ENCODE data around the gene NEDD4L. TPM values are rescaled to one million over a fixed set of nuclear protein-coding genes. Genes with fewer than 3 reads are reported as not detected.
A peak's percentile ranks its signal among the peaks of the same experiment; 100 is the strongest.
"Not testable (repeated sequence)": the region's sequence is repeated elsewhere in the genome, so short reads cannot be mapped to it uniquely, and the experiment has no call there.

The NEDD4L gene
- total and polyA plus RNA-seq, 2 experiments from 2014 or later: 36.2 to 72.3 TPM

- TF ChIP-seq, protein P1, sequence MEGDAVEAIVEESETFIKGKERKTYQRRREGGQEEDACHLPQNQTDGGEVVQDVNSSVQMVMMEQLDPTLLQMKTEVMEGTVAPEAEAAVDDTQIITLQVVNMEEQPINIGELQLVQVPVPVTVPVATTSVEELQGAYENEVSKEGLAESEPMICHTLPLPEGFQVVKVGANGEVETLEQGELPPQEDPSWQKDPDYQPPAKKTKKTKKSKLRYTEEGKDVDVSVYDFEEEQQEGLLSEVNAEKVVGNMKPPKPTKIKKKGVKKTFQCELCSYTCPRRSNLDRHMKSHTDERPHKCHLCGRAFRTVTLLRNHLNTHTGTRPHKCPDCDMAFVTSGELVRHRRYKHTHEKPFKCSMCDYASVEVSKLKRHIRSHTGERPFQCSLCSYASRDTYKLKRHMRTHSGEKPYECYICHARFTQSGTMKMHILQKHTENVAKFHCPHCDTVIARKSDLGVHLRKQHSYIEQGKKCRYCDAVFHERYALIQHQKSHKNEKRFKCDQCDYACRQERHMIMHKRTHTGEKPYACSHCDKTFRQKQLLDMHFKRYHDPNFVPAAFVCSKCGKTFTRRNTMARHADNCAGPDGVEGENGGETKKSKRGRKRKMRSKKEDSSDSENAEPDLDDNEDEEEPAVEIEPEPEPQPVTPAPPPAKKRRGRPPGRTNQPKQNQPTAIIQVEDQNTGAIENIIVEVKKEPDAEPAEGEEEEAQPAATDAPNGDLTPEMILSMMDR (conservative IDR thresholded peaks at IDR 0.05; ENCODE audit: low read depth in 2 of 2): no peak
- no peak for TF ChIP-seq REST (IDR thresholded peaks at IDR 0.05; ENCODE audit: unreplicated experiment)
Measured at GRCh38 chr18:58168993-58169392, 125.0 kb downstream of the NEDD4L start (continued).

- Histone ChIP-seq H3K4me2 (no peak overlapping the region), H3K4me1 (ENCODE audit: insufficient read depth) (peaks cover 3% of the 10 kb centered on the region), H2AFZ (no peak overlapping the region), H3K36me3 (ENCODE audit: insufficient read depth) (no peaks in the 10 kb centered on the region), H3F3A (replicated peaks; ENCODE audit: low read depth) (0 out of 2 replicates have a peak, but pooled peaks cover 3% of the 10 kb centered on the region), H3K4me3 (no peak overlapping the region), H3K27me3 (ENCODE audit: insufficient read depth) (no peaks in the 10 kb centered on the region), H4K20me1 (replicated peaks; ENCODE audit: insufficient read depth) (peaks cover 6% of the 10 kb centered on the region; the same call in 1 of the 2 replicates), H3K27ac (ENCODE audit: low read depth) (no peak overlapping the region), H3K9me2 (ENCODE audit: insufficient read depth) (no peaks in the 10 kb centered on the region), H3K79me2 (replicated peaks; ENCODE audit: insufficient read depth) (peaks cover 21% of the 10 kb centered on the region; the same call in 1 of the 2 replicates)
- TF ChIP-seq ZNF331 (CRISPR knock-in tag; IDR thresholded peaks at IDR 0.05; ENCODE audit: low read depth) (no peak), POLR2AphosphoS5 (IDR thresholded peaks at IDR 0.05; ENCODE audit: low read depth) (no peak), JUNB (IDR thresholded peaks at IDR 0.05; ENCODE audit: unreplicated experiment) (no peak), ZNF114 (CRISPR knock-in tag; IDR thresholded peaks at IDR 0.05) (no peak), EZH2 (IDR thresholded peaks at IDR 0.05; ENCODE audit: low read depth, unreplicated experiment) (no peak), STAT1 (IDR thresholded peaks at IDR 0.05; ENCODE audit: unreplicated experiment) (no peak)
- TF ChIP-seq, protein P1 (conservative IDR thresholded peaks at IDR 0.05; ENCODE audit: low read depth in 2 of 2): no peak
- Mint-ChIP-seq H3K4me3 (no peak overlapping the region), H3K27ac (peak overlapping the region; percentile 59; the same call in 1 of the 2 replicates), H3K36me3 (ENCODE audit: low read depth) (peaks cover 4% of the 10 kb centered on the region; the same call in 2 of the 3 replicates), H3K4me1 (peaks cover 10% of the 10 kb centered on the region), H3K27me3 (ENCODE audit: insufficient read depth, low read depth, poor library complexity) (peaks cover 7% of the 10 kb centered on the region), H3K9me3 (no peaks in the 10 kb centered on the region)
- ATAC-seq: no peak
- no peak for DNase-seq (ENCODE audit: low spot score)
Measured at GRCh38 chr18:58169472-58169871, 125.4 kb downstream of the NEDD4L start.

GRCh38 chr18:58170036-58170435, 126.0 kb downstream of the NEDD4L start:
- not testable (repeated sequence) for H3K27ac Mint-ChIP-seq; H3K27me3 ChIP-seq (ENCODE audit: insufficient read depth); H3K36me3 ChIP-seq (ENCODE audit: insufficient read depth); H3K4me3 ChIP-seq; DNase-seq (ENCODE audit: low spot score); H3K9me3 Mint-ChIP-seq; H3K27ac ChIP-seq (ENCODE audit: low read depth); H3F3A ChIP-seq (replicated peaks; ENCODE audit: low read depth); H3K36me3 Mint-ChIP-seq (ENCODE audit: low read depth); H3K27me3 Mint-ChIP-seq (ENCODE audit: insufficient read depth, low read depth, poor library complexity); H3K9me2 ChIP-seq (ENCODE audit: insufficient read depth); H4K20me1 ChIP-seq (replicated peaks; ENCODE audit: insufficient read depth); H3K4me1 ChIP-seq (ENCODE audit: insufficient read depth); ATAC-seq; H2AFZ ChIP-seq; H3K4me3 Mint-ChIP-seq; H3K4me2 ChIP-seq
- H3K4me1 Mint-ChIP-seq: peaks cover 14% of the 10 kb centered on the region
- peaks cover 21% of the 10 kb centered on the region; the same call in 1 of the 2 replicates for H3K79me2 ChIP-seq (replicated peaks; ENCODE audit: insufficient read depth)
